Liver (tissue), 9 donors: ENCODE measurements around the gene LMTK2. TPM values are rescaled to one million over a fixed set of nuclear protein-coding genes. Genes with fewer than 3 reads are reported as not detected.

ENCODE experiments used
- DNase-seq: peaks from one replicate; pipeline ENCODE4 v3.0.0-alpha.2; 2017; ENCODE audit warnings: low spot score
- H3K27ac ChIP-seq, 2 donors: one replicate each; pipeline ENCODE4 v1.7.0; 2013; ENCODE audit warnings: inconsistent platforms in 2 of 2, low read length in 2 of 2, control low read depth in 1 of 2, low read depth in 1 of 2, mild to moderate bottlenecking in 1 of 2
- H3K27me3 ChIP-seq, 4 donors: one replicate each; pipeline versions ENCODE4 v1.6.1 to v1.7.0; 2013; ENCODE audit warnings: low read length in 3 of 4, inconsistent platforms in 1 of 4, mild to moderate bottlenecking in 1 of 4, moderate library complexity in 1 of 4; ENCODE audit not compliant: control insufficient read depth in 4 of 4, insufficient read depth in 4 of 4
- H3K36me3 ChIP-seq, 4 donors: one replicate each; pipeline versions ENCODE4 v1.6.1 to v1.7.0; 2013; ENCODE audit warnings: low read length in 3 of 4, mild to moderate bottlenecking in 3 of 4, low read depth in 1 of 4, moderate library complexity in 1 of 4; ENCODE audit not compliant: control insufficient read depth in 4 of 4, insufficient read depth in 3 of 4
- H3K4me1 ChIP-seq, 4 donors: one replicate each; pipeline versions ENCODE4 v1.6.1 to v1.7.0; 2013; ENCODE audit warnings: low read length in 3 of 4, mild to moderate bottlenecking in 3 of 4, moderate library complexity in 1 of 4; ENCODE audit not compliant: control insufficient read depth in 4 of 4, insufficient read depth in 4 of 4
- H3K4me3 ChIP-seq, 3 donors: one replicate each; pipeline versions ENCODE4 v1.6.1 to v1.7.0; 2013; ENCODE audit warnings: low read length in 3 of 3, control low read depth in 1 of 3, low read depth in 1 of 3, mild to moderate bottlenecking in 1 of 3
- H3K9ac ChIP-seq, 2 donors: one replicate each; pipeline ENCODE4 v1.7.0; 2013; ENCODE audit warnings: low read length in 2 of 2, mild to moderate bottlenecking in 2 of 2, moderate library complexity in 2 of 2, control low read depth in 1 of 2, low read depth in 1 of 2
- H3K9me3 ChIP-seq, 4 donors: one replicate each; pipeline versions ENCODE4 v1.6.1 to v1.7.0; 2013; ENCODE audit warnings: low read length in 3 of 4; ENCODE audit not compliant: control insufficient read depth in 4 of 4
- EGR1 ChIP-seq, 2 donors: IDR thresholded peaks; 2 replicates each; pipeline ENCODE4 v1.6.1; 2016 to 2018; ENCODE audit warnings: antibody characterized with exemption in 2 of 2, low read depth in 2 of 2
- FOXA2 ChIP-seq: IDR thresholded peaks from 2 replicates; pipeline ENCODE4 v1.6.1; 2016; ENCODE audit warnings: antibody characterized with exemption
- HNF4G ChIP-seq: IDR thresholded peaks from 2 replicates; pipeline ENCODE4 v1.6.1; 2016; ENCODE audit warnings: antibody characterized with exemption
- MAX ChIP-seq: IDR thresholded peaks from 2 replicates; pipeline ENCODE4 v1.6.1; 2016; ENCODE audit warnings: antibody characterized with exemption
- NR2F2 ChIP-seq: IDR thresholded peaks from 2 replicates; pipeline ENCODE4 v1.6.1; 2016; ENCODE audit warnings: antibody characterized with exemption
- REST ChIP-seq: IDR thresholded peaks from 2 replicates; pipeline ENCODE4 v1.6.1; 2016; ENCODE audit warnings: antibody characterized with exemption, mild to moderate bottlenecking
- SP1 ChIP-seq: IDR thresholded peaks from 2 replicates; pipeline ENCODE4 v1.6.1; 2018; ENCODE audit warnings: antibody characterized with exemption, mild to moderate bottlenecking
- TAF1 ChIP-seq: conservative IDR thresholded peaks from 2 replicates; pipeline ENCODE4 v1.6.1; 2016; ENCODE audit warnings: antibody characterized with exemption, mild to moderate bottlenecking
- WGBS: extraction: QIAGEN DNeasy Blood & Tissue Kit; methylation state at CpG from one replicate; pipeline ENCODE4 v1.1.7; 2013; 5-methylcytosine and 5-hydroxymethylcytosine counted together
- polyA plus RNA-seq, 2 donors: library from polyadenylated mRNA; stranded (reverse) in 1 of 2; unstranded in 1 of 2; fragments of 200-250 nt in 1 of 2; fragments of >200 nt in 1 of 2; fragmentation: Nextera tagmentation in 1 of 2; extraction: Ambion mirVana in 1 of 2; gene quantifications; one replicate each; pipeline versions ENCODE4 v1.2.1 to v1.2.3, GENCODE V29; 2013 to 2015
- total RNA-seq, 2 donors: library from RNA; depleted of rRNA; stranded (reverse); fragments of >200 nt; gene quantifications; one replicate each; pipeline ENCODE4 v1.2.3, GENCODE V29; 2014
- TF ChIP-seq, protein P1 (sequence below): IDR thresholded peaks from 2 replicates; pipeline ENCODE4 v1.6.1; 2016; ENCODE audit warnings: antibody characterized with exemption
- TF ChIP-seq, protein P2 (sequence below): IDR thresholded peaks from 2 replicates; pipeline ENCODE4 v1.6.1; 2016; ENCODE audit warnings: antibody characterized with exemption
- TF ChIP-seq, protein P3 (sequence below): fragments of 150-350 bp; IDR thresholded peaks from 2 replicates; pipeline ENCODE4 v1.5.1; 2017; ENCODE audit warnings: improper control_type of control experiment, low read depth, low read length; ENCODE audit not compliant: missing input control
- donor health status: healthy.
- donor health status: healthy.
- donor health status: healthy.
- donor health status: healthy.
- donor health status: healthy.

LMTK2 gene
- total and polyA plus RNA-seq, 4 donors = 3.1 to 14.3 (median 9.0) TPM

- Histone ChIP-seq H3K27me3 (no peaks in the 10 kb centered on the region), H3K27ac (no peak overlapping the region), H3K9ac (no peak overlapping the region), H3K9me3 (peaks cover 0 to 2% (median 0%) of the 10 kb centered on the region in 4 donors), H3K4me3 (no peak overlapping the region), H3K4me1 (no peaks in the 10 kb centered on the region), H3K36me3 (no peaks in the 10 kb centered on the region)
- WGBS = 86% methylated on average over 2 of the region's 2 CpGs
- DNase-seq = no peak
- TF ChIP-seq REST (no peak), NR2F2 (no peak), MAX (no peak), TAF1 (no peak), FOXA2 (no peak), SP1 (no peak), EGR1 (IDR thresholded peaks at IDR 0.05; ENCODE audit: low read depth in 2 of 2) (no peak), HNF4G (no peak)
- TF ChIP-seq, protein P1, sequence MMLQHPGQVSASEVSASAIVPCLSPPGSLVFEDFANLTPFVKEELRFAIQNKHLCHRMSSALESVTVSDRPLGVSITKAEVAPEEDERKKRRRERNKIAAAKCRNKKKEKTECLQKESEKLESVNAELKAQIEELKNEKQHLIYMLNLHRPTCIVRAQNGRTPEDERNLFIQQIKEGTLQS = no peak
- TF ChIP-seq, protein P2, sequence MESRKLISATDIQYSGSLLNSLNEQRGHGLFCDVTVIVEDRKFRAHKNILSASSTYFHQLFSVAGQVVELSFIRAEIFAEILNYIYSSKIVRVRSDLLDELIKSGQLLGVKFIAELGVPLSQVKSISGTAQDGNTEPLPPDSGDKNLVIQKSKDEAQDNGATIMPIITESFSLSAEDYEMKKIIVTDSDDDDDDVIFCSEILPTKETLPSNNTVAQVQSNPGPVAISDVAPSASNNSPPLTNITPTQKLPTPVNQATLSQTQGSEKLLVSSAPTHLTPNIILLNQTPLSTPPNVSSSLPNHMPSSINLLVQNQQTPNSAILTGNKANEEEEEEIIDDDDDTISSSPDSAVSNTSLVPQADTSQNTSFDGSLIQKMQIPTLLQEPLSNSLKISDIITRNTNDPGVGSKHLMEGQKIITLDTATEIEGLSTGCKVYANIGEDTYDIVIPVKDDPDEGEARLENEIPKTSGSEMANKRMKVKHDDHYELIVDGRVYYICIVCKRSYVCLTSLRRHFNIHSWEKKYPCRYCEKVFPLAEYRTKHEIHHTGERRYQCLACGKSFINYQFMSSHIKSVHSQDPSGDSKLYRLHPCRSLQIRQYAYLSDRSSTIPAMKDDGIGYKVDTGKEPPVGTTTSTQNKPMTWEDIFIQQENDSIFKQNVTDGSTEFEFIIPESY = no peak
- TF ChIP-seq, protein P3, sequence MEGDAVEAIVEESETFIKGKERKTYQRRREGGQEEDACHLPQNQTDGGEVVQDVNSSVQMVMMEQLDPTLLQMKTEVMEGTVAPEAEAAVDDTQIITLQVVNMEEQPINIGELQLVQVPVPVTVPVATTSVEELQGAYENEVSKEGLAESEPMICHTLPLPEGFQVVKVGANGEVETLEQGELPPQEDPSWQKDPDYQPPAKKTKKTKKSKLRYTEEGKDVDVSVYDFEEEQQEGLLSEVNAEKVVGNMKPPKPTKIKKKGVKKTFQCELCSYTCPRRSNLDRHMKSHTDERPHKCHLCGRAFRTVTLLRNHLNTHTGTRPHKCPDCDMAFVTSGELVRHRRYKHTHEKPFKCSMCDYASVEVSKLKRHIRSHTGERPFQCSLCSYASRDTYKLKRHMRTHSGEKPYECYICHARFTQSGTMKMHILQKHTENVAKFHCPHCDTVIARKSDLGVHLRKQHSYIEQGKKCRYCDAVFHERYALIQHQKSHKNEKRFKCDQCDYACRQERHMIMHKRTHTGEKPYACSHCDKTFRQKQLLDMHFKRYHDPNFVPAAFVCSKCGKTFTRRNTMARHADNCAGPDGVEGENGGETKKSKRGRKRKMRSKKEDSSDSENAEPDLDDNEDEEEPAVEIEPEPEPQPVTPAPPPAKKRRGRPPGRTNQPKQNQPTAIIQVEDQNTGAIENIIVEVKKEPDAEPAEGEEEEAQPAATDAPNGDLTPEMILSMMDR = no peak
These were observed 30.9 kb upstream of the LMTK2 start for GRCh38 chr7:98075801-98076200.

DNA sequence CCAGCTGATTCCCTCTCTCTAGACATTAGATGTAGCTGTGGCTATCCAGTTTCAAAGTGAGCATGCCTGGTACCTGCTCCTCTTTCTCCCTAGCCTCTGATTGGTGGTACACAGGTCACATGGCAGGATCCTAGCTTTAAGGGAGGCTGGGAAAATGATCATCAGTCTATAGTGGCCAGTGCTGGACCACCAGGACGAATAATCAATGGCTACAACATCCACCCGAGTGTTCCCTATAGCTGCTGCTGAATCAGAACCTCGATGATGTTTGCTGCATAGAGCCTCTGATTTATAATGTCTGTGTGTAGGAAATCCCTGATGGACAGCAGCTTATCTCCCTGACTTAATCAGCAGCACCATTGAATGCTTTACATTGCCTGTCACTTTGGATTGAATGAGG is 28.9 kb upstream of the LMTK2 start:
- no peaks in the 10 kb centered on the region for H3K36me3 ChIP-seq
- no peaks in the 10 kb centered on the region for H3K4me1 ChIP-seq
- no peak overlapping the region for H3K9ac ChIP-seq
- WGBS = 89% methylated on average over 3 of the region's 3 CpGs
- no peaks in the 10 kb centered on the region for H3K27me3 ChIP-seq
- DNase-seq = no peak
- H3K9me3 ChIP-seq = peaks cover 0 to 2% (median 0%) of the 10 kb centered on the region in 4 donors
- no peak for TF ChIP-seq MAX
- TF ChIP-seq REST = no peak
- H3K4me3 ChIP-seq = no peak overlapping the region
- H3K27ac ChIP-seq = no peak overlapping the region
